A549 (cell line): ENCODE results near the gene SMIM34.
"Not testable (repeated sequence)": the region's sequence is repeated elsewhere in the genome, so short reads cannot be mapped to it uniquely, and the experiment has no call there.

ENCODE experiments used
- PHF8 ChIP-seq: fragments of 200-600 bp; sonication (generic); IDR thresholded peaks from 2 replicates; pipeline ENCODE4 v1.6.1; 2016; ENCODE audit warnings: low read depth, mild to moderate bottlenecking, antibody characterized with exemption, moderate library complexity, borderline replicate concordance
- USF2 ChIP-seq: fragments of 450-650 bp; IDR thresholded peaks from 2 replicates; pipeline ENCODE4 v1.6.1; 2014; ENCODE audit warnings: antibody characterized with exemption
- TF ChIP-seq, protein P1 (sequence below): IDR thresholded peaks from 2 replicates; pipeline ENCODE4 v1.6.1; 2012

- TF ChIP-seq USF2, PHF8: not testable (repeated sequence)
- TF ChIP-seq, protein P1, sequence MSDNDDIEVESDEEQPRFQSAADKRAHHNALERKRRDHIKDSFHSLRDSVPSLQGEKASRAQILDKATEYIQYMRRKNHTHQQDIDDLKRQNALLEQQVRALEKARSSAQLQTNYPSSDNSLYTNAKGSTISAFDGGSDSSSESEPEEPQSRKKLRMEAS: not testable (repeated sequence)
These were observed 40.6 kb downstream of the SMIM34 start for GRCh38 chr21:34383138-34383537.
